ENCODE data around the gene CD226. TPM values are rescaled to one million over a fixed set of nuclear protein-coding genes. Genes with fewer than 3 reads are reported as not detected.

The CD226 gene
- total RNA-seq, 1 donor from 2014 or later: 134 TPM

DNA sequence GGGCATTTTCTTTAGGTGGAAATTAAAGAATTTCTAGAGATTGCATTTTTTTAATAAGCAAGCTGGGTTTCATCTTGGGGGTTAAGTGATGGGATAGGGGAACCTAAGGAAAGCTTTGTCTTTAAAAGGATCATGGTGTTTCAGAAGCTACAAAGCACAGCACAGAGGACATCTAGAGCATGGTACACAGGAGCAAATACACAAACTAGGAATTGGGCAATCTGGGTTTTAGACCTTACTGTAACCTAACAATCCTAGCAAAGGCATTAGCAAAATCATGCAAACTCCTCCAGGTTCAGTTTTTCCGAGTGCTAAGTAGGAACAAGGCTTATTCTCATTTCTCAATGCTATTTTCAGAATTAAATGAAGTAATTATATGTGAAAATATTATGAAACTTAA is 134.1 kb downstream of the CD226 start:
- no peak for DNase-seq (ENCODE audit: low spot score)
- intact Hi-C loops (cut with micrococcal nuclease): no loop called here
- no peaks in the 10 kb centered on the region for H3K4me1 Mint-ChIP-seq (ENCODE audit: low read depth)
- peaks cover 6% of the 10 kb centered on the region for H3K36me3 Mint-ChIP-seq (ENCODE audit: low read depth)
- H3K9me3 Mint-ChIP-seq: no peaks in the 10 kb centered on the region
- H3K27ac Mint-ChIP-seq: no peak overlapping the region
- no peaks in the 10 kb centered on the region for H3K27me3 Mint-ChIP-seq (ENCODE audit: insufficient read depth)
- no peak overlapping the region for H3K4me3 Mint-ChIP-seq

DNA sequence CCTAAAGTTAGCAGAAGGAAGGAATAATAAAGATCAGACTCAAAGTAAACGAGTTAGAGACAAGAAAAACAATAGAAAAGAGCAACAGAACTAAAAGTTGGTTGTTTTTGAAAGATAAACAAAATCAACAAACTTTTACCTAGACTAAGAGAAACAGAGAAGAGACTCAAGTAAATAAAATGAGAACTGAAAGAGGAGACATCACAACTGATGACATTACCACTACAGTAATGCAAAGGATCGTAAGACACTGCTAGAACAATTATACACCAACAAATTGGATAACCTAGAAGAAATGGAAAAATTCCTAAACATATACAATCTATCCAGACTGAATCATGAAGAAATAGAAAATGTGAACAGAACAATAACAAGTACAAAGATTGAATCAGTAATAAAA is 139.3 kb downstream of the CD226 start:
- no peaks in the 10 kb centered on the region for H3K4me1 Mint-ChIP-seq (ENCODE audit: low read depth)
- H3K36me3 Mint-ChIP-seq (ENCODE audit: low read depth): peaks cover 3% of the 10 kb centered on the region
- H3K4me3 Mint-ChIP-seq: no peak overlapping the region
- no peak overlapping the region for H3K27ac Mint-ChIP-seq
- intact Hi-C loops (cut with micrococcal nuclease): no loop called here
- no peak for DNase-seq (ENCODE audit: low spot score)
- H3K9me3 Mint-ChIP-seq: no peaks in the 10 kb centered on the region
- no peaks in the 10 kb centered on the region for H3K27me3 Mint-ChIP-seq (ENCODE audit: insufficient read depth)

DNA sequence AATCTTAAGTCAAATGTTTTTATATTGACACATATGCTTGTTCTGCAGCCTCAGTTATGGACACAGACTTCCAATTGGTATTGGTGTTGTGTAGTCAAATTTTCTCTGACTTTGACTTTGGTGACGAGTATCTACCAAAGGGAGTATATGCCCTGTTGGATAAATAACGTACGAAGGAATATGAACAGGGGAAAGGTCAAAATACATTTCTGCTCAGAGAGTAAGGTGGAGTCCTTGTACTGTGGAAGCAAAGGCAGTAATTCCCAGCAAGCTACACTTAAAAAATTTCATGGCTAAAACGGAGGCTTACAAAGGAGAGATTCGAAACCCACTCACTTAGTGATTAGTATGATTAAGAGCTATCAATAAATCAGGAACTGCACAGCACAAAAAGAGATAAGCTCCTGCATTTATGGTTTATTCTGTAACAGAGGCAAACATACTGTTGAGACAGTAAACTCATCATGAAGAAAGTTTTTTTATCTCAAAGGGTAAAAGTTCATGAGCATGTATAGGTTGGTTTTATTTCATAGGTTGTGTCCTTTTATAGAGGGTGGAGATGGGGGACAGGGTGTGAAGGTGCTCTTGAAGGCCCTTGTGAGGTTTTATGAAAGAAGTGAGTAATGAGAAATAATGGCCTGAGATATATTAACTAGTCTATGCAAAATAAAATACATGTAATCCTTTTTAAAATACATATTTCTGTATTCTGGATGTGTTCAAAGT is 142.7 kb downstream of the CD226 start:
- H3K36me3 Mint-ChIP-seq (ENCODE audit: low read depth): no peaks in the 10 kb centered on the region
- H3K4me3 Mint-ChIP-seq: no peak overlapping the region
- no peak for DNase-seq (ENCODE audit: low spot score)

More for the DNA sequence above, 142.7 kb downstream of the CD226 start:
- intact Hi-C loops (cut with micrococcal nuclease): no loop called here
- no peak overlapping the region for H3K27ac Mint-ChIP-seq
- no peaks in the 10 kb centered on the region for H3K27me3 Mint-ChIP-seq (ENCODE audit: insufficient read depth)
- H3K4me1 Mint-ChIP-seq (ENCODE audit: low read depth): no peaks in the 10 kb centered on the region
- H3K9me3 Mint-ChIP-seq: no peaks in the 10 kb centered on the region
